Measurements from ENCODE around the gene ZNF624.

ZNF624 gene

DNA sequence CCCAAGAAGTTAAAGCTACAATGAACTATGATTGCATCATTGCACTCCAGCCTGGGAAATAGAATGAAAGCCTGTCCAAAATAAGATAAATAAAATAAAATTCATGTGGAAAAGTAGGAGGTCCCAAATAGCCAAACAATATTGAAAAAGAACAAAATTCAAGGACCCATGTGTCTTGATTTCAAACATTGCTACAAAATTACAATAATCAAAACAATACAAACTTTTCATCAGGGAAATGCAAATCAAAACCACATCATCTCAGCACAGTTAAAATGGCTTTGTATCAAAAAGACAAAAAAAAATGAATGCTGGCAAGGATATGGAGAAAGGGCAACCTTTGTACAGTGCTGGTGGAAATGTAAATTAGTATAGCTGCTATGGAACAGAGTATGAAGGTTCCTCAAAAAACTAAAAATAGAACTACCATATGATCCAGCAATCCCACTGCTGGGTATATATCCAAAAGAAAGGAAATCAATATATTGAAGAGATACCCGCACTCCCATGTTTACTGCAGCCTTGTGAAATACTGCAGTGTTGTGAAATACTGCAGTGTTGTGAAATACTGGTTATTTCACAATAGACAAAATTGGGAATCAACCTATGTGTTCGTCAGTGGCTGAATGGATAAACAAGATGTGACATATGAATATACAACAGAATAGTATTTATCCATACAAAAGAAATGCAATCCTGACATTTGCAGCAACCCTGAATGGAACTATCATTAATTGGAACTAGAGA, 60.1 kb downstream of the ZNF624 start:
- no peak for DNase-seq (ENCODE audit: low read depth in 1 of 2, low spot score in 1 of 2)

GRCh38 chr17:16589097-16589969, 64.3 kb downstream of the ZNF624 start:
- DNase-seq (ENCODE audit: low read depth in 1 of 2, low spot score in 1 of 2) = peak; percentile 85 to 88

DNA sequence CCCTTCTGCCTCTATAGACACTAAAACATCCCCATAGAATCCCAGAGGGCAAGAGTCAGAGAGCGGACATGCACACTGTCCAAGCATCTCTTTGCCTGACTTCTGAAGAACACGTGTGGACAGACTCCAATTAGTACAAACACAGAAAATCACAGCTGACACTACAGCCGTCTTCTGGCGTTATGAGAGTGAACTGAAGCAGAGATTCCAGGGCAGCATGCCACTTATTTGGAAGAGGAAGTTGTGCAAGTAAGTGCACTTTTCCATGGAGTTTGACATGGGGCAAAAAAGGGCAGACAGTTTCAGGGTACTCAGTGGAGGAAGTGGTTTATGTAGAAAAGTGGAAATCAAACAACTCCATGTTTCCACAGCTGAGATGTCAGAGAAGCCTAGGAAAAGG, 67.9 kb downstream of the ZNF624 start:
- DNase-seq (ENCODE audit: low read depth in 1 of 2, low spot score in 1 of 2) = no peak

GRCh38 chr17:16584273-16584995, 69.2 kb downstream of the ZNF624 start:
- peak; percentile 84 to 86 for DNase-seq (ENCODE audit: low read depth in 1 of 2, low spot score in 1 of 2)

GRCh38 chr17:16583781-16584180, 69.9 kb downstream of the ZNF624 start:
- no peak for DNase-seq (ENCODE audit: low read depth in 1 of 2, low spot score in 1 of 2)

DNA sequence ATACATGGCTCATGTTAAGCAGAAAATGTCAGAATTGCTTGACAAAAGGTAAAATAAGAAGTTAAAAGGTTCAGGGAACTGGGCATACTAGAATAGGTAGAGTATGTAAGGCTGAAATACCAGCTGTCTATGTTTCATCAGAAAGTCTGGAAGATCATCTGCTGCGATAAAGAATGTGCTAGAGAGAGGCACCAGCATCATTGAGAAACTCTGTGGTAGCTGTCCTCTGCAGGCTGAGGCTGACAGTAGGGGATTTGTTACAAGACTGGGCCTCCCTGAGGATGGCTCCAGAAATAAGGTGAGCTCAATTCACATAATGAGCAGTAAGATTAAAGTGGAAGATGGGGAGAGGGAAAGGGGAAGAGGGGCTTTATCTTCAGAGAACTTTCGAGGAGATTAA, 80.2 kb downstream of the ZNF624 start:
- no peak for DNase-seq (ENCODE audit: low read depth in 1 of 2, low spot score in 1 of 2)
